RCC 7860 (cell line): ENCODE results near the gene SPATA12.
A peak's percentile ranks its signal among the peaks of the same experiment; 100 is the strongest.

Experiments
- DNase-seq: peaks from one replicate; pipeline ENCODE4 v3.0.0-alpha.2; 2015; ENCODE audit warnings: low spot score
- FAIRE-seq: peaks from 2 replicates; lab custom pipeline; 2012; peaks lifted over from hg19 to GRCh38; lab: Jason Lieb, UNC

SPATA12 gene

GRCh38 chr3:57048728-57049127 lies 11.7 kb upstream of the SPATA12 start:
- DNase-seq (no peak), FAIRE-seq (no peak)

GRCh38 chr3:57052662-57053061 lies 7.8 kb upstream of the SPATA12 start:
- FAIRE-seq: no peak

GRCh38 chr3:57053122-57053521 lies 7.3 kb upstream of the SPATA12 start:
- no peak for DNase-seq
- FAIRE-seq: no peak

More at GRCh38 chr3:57052662-57053061, 7.8 kb upstream of the SPATA12 start:
- no peak for DNase-seq

- FAIRE-seq: no peak
- no peak for DNase-seq
Measured at GRCh38 chr3:57057351-57057750, 3.1 kb upstream of the SPATA12 start.

- FAIRE-seq: no peak
Measured at GRCh38 chr3:57059411-57059810, 1.1 kb upstream of the SPATA12 start.

GRCh38 chr3:57061556-57061955 lies 1.1 kb downstream of the SPATA12 start:
- no peak for DNase-seq
- no peak for FAIRE-seq

More at GRCh38 chr3:57059411-57059810, 1.1 kb upstream of the SPATA12 start:
- no peak for DNase-seq

- DNase-seq (no peak), FAIRE-seq (no peak)
Measured at GRCh38 chr3:57062101-57062631, 1.7 kb downstream of the SPATA12 start.

- FAIRE-seq: no peak
- no peak for DNase-seq
Measured at GRCh38 chr3:57063032-57063431, 2.6 kb downstream of the SPATA12 start.

GRCh38 chr3:57064001-57064400 lies 3.5 kb downstream of the SPATA12 start:
- DNase-seq (no peak), FAIRE-seq (no peak)

- FAIRE-seq: no peak
Measured at GRCh38 chr3:57064572-57064971, 4.1 kb downstream of the SPATA12 start.

GRCh38 chr3:57065588-57065987 lies 5.1 kb downstream of the SPATA12 start:
- FAIRE-seq (peak; percentile 57), DNase-seq (peak; percentile 21)

More at GRCh38 chr3:57064572-57064971, 4.1 kb downstream of the SPATA12 start:
- no peak for DNase-seq

- DNase-seq (no peak), FAIRE-seq (no peak)
Measured at GRCh38 chr3:57066471-57066870, 6.0 kb downstream of the SPATA12 start.

GRCh38 chr3:57068437-57069089 lies 8.1 kb downstream of the SPATA12 start:
- DNase-seq: peak; percentile 91
- FAIRE-seq: peak; percentile 97

GRCh38 chr3:57069503-57069902 lies 9.0 kb downstream of the SPATA12 start:
- DNase-seq: no peak
- FAIRE-seq: no peak

- no peak for FAIRE-seq
- no peak for DNase-seq
Measured at GRCh38 chr3:57073628-57074027, 13.2 kb downstream of the SPATA12 start.

GRCh38 chr3:57074135-57074534 lies 13.7 kb downstream of the SPATA12 start:
- no peak for FAIRE-seq
- no peak for DNase-seq

GRCh38 chr3:57076422-57076951 lies 16.0 kb downstream of the SPATA12 start:
- DNase-seq (no peak), FAIRE-seq (no peak)

GRCh38 chr3:57077630-57078343 lies 17.3 kb downstream of the SPATA12 start:
- DNase-seq: no peak
- no peak for FAIRE-seq

GRCh38 chr3:57078344-57078634 lies 17.8 kb downstream of the SPATA12 start:
- DNase-seq: no peak
- no peak for FAIRE-seq

- FAIRE-seq (no peak), DNase-seq (no peak)
Measured at GRCh38 chr3:57078635-57079473, 18.4 kb downstream of the SPATA12 start.

- no peak for FAIRE-seq
Measured at GRCh38 chr3:57079474-57079831, 19.0 kb downstream of the SPATA12 start.

More at GRCh38 chr3:57079474-57079831, 19.0 kb downstream of the SPATA12 start:
- no peak for DNase-seq
